H1 (cell line): ENCODE results near the gene PDPK1.

Source experiments
- EP300 ChIP-seq, 2 experiments: IDR thresholded peaks; 1 replicate in 1 of 2; 2 replicates in 1 of 2; pipeline ENCODE4 v1.6.1; 2011 to 2012; ENCODE audit warnings: low read depth in 2 of 2, low read length in 2 of 2, mild to moderate bottlenecking in 2 of 2, borderline replicate concordance in 1 of 2, inconsistent platforms in 1 of 2, moderate library complexity in 1 of 2
- RBBP5 ChIP-seq: IDR thresholded peaks from 2 replicates; pipeline ENCODE4 v1.7.1; 2012; ENCODE audit warnings: low read depth, mild to moderate bottlenecking, inconsistent platforms, low read length, moderate library complexity, borderline replicate concordance
- RNF2 ChIP-seq: fragments of 200-900, 300-1000 bp; sonication (generic); IDR thresholded peaks from 2 replicates; pipeline ENCODE4 v1.7.1; 2016; ENCODE audit warnings: borderline replicate concordance, low read depth, mild to moderate bottlenecking, antibody characterized with exemption, low read length; ENCODE audit not compliant: poor library complexity, severe bottlenecking; ENCODE audit errors: missing control alignments
- SIN3A ChIP-seq, 2 experiments: IDR thresholded peaks in 1 of 2; conservative IDR thresholded peaks in 1 of 2; 2 replicates each; pipeline ENCODE4 v1.6.1; 2011 to 2012; ENCODE audit warnings: low read length in 2 of 2, improper control_type of control experiment in 1 of 2, low read depth in 1 of 2, mild to moderate bottlenecking in 1 of 2

DNA sequence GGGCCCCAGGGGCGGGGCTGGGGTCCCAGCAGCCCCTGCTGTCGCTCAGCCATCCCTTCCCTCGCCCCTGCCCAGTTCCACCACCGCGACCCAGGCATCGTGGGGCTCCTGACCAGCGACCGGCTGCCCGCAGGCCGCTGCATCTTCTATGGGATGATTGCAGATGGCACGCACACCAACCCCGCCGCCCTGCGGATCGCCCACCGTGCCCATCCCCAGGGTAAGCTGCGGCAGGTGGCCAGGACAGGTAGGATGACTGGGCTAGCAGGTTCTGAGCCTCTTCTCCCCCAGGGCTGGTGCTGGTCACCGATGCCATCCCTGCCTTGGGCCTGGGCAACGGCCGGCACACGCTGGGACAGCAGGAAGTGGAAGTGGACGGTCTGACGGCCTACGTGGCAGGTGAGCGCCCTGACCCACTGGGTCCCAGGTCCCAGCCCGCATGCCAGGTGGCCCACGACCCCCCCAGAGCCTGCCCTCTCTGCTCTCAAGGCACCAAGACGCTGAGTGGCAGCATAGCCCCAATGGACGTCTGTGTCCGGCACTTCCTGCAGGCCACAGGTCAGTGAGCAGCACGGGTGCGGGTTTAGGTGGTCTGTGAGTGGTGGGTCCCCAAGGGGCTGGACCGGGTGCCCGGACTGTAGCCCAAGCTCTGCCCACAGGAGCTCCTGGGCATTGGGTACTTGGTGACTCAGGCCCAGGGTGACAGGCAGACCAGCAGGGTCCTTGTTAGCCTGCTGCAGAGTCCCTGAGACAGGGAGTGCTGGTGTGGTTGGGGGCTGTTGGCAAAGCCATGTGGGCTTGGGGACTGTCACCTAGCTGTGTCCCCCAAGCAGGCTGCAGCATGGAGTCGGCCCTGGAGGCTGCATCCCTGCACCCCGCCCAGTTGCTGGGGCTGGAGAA is 9.4 kb upstream of the PDPK1 start:
- TF ChIP-seq RBBP5 (no peak), RNF2 (no peak), EP300 (IDR thresholded peaks at IDR 0.05; ENCODE audit: borderline replicate concordance in 1 of 2, low read depth in 2 of 2, low read length in 2 of 2) (no peak), SIN3A (conservative IDR thresholded peaks at IDR 0.05 in 1 of 2, IDR thresholded peaks at IDR 0.05 in 1 of 2; ENCODE audit: low read depth in 1 of 2, low read length in 2 of 2) (no peak)
